Spleen (tissue), 7 donors: ENCODE results near the gene RFTN1.

Experiments
- CTCF ChIP-seq, 11 experiments: fragments of 200-600 bp in 7 of 11; fragments of 450-650 bp in 4 of 11; sonication (generic) in 4 of 11; IDR thresholded peaks in 8 of 11; conservative IDR thresholded peaks in 3 of 11; 1 replicate in 7 of 11; 2 replicates in 4 of 11; pipeline versions ENCODE4 v1.4.0 to v1.8.0; 2016 to 2021; ENCODE audit warnings: antibody characterized with exemption in 11 of 11, inconsistent platforms in 4 of 11, mild to moderate bottlenecking in 1 of 11
- POLR2AphosphoS5 ChIP-seq, 3 donors: sonication (generic); formaldehyde crosslinking; IDR thresholded peaks; one replicate each; pipeline ENCODE4 v1.5.1; 2017; ENCODE audit warnings: antibody characterized with exemption in 3 of 3
- donor health status: DM: no; HTN: no; CAD: no; lungs with moderate emphysema.
- donor health status: DM: no; HTN: no; CAD: no.
- donor health status: DM: no; HTN: no; CAD: no.

DNA sequence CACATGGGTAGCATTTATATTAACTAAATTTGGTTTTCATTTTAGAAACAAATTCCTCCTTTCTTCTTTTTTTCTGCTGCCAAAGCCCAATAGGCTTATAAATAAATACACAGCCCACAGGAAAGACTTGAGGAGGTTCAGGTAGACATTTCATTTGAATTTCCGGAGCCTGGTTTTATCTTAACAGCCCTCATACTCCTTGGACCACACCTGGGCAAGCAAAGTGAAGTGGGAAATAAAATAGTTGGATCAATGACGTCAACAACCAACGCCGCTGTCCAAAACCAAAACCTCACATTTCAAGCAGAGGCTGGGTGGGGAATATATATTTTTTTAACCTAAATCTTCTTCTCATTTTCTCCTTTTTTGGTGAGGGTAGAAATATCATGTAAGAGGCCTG, 53.2 kb downstream of the RFTN1 start:
- TF ChIP-seq CTCF (IDR thresholded peaks at IDR 0.05 in 8 of 11, conservative IDR thresholded peaks at IDR 0.05 in 3 of 11) = no peak
- TF ChIP-seq POLR2AphosphoS5 (IDR thresholded peaks at IDR 0.05) = no peak
